NCI-H2227 treated with DMSO at 0.1 percent for 48 hours (cell line): Measurements from ENCODE around the gene KLRC4.
"Not testable (repeated sequence)": the region's sequence is repeated elsewhere in the genome, so short reads cannot be mapped to it uniquely, and the experiment has no call there.

ENCODE experiments used
- DNase-seq: peaks from one replicate; lab custom pipeline; 2025; lab: John Stamatoyannopoulos, UW

KLRC4 gene

GRCh38 chr12:10397296-10397695 is 12.3 kb downstream of the KLRC4 start:
- no peak for DNase-seq

- DNase-seq: not testable (repeated sequence)
Measured at GRCh38 chr12:10396176-10396575, 13.4 kb downstream of the KLRC4 start.

DNA sequence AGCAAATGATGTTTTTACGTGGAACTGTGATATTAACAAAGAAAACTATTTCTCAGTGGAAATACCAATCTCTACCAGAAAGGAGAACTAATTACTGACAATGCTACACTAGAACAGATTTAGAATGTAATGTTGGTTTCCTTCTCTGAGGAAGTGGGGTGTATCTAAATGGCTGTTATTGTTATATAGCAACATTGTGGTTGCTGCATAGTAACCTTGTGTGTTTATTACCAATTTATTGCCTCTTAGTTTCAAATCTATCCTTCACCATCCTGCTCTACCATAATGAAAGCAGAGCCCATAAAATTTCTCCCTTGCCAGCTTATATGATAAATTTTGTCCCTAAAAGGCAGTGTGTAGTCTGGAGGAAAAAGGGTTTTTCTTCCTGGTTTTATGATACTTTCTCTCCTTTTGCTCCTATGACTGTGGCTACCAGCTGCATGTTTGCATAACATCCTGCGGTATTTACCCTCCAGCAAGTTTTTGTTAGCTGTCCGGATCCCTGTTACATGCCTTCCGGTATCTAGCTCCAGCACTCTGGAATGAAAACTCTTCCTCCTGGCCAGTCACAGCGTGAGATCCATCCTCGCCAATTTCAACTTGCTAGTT is 14.1 kb downstream of the KLRC4 start:
- DNase-seq: no peak

DNA sequence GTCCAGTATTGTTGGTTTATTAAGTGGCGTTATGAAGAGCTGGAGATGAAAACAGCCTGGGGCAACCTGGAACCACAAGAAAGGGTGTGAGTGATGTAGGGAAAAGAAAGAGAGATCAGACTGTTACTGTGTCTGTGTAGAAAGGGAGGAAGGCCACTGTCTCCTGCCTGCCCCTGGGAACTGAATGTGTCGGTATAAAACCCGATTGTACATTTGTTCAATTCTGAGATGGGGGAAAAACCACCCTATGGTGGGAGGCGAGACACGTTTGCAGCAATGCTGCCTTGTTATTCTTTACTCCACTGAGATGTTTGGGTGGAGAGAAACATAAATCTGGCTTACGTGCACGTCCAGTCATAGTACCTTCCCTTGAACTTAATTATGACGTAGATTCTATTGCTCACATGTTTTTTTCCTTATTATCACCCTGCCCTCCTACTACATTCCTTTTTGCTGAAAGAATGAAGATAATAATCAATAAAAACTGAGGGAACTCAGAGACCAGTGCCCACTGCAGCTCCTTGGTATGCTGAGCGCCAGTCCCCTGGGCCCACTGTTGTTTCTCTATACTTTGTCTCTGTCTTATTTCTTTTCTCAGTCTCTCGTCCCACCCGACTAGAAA is 14.9 kb downstream of the KLRC4 start:
- DNase-seq: not testable (repeated sequence)

GRCh38 chr12:10393291-10393690 is 16.3 kb downstream of the KLRC4 start:
- DNase-seq: no peak

DNA sequence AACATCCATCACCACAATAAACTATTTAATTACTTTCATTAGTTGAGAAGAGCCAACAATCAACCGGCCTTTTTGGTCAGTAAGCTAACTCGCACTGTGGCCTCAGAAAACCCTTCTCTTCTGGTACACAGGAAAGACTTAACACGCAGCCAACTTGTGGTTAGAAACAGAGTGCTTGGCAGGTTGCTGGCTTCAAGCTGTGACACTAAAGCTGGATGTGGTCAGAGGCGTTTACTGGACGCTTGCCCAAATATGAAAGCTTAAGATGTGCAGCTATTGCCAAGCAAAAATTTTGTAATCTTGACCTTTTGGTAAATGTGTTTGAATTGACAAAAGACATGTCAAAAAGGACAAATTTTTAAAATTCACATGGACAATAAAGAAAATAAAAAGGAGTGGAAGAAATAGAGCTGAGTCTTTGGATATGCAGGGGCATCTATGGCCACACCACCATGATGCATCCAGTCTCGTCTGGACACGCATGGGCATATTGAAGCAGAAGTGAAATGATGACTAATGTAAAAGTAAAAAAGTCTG is 17.1 kb downstream of the KLRC4 start:
- DNase-seq: no peak

- not testable (repeated sequence) for DNase-seq
Measured at GRCh38 chr12:10390991-10391390, 18.6 kb downstream of the KLRC4 start.

- no peak for DNase-seq
Measured at GRCh38 chr12:10389904-10390303, 19.7 kb downstream of the KLRC4 start, which contains the start of gene KLRK1. KLRK1 (minus strand) TSS chr12:10390041; CDS start chr12:10388810, 1,231 bp downstream.

DNA sequence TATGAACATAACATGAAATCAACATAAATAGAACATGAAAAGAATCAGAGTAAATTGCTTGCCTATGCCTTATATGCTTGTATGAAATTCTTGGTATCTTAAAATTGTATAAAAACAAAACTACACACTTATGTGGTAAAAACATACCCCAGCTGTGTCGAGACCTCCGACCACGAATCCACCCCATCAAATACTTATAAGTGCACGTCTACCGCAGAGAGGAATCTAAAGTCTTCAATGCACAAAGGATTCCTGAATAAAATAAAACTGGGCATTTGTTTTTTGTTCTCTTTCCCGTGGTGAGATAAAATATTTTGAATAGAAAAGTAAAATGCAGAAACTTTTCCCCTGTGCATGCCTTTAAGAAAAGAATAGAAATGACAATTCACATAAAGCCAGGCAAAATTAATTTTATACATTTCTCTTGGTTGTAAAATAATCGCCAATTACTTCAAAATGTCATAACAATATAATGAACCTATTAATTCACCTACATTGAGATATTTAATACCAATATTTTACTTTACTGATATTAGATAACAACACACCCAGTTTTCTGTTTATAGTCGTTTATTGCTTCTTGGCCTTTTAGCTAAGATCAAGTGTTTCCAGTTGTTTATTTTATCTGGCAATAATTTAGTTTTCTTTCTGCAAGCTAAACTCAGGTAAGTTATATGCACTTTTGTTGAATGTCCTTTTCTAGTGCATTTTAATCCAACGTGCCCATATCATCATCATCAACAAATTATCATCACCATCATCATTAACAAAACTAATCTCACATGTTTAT is 20.7 kb downstream of the KLRC4 start:
- DNase-seq: no peak

DNA sequence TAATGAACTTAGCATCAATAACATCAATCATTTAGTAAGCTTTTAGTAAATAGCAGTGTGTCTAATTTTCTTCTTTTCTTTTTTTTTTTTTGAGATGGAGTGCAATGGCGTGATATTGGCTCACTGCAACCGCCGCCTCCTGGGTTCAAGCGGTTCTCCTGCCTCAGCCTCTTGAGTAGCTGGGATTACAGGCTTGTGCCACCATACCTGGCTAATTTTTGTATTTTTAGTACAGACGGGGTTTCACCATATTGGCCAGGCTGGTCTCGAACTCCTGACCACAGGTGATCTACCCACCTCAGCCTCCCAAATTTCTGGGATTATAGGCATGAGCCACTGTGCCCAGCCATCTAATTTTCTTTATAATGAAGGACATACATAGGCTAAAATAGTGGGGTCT is 22.1 kb downstream of the KLRC4 start:
- DNase-seq: not testable (repeated sequence)

DNA sequence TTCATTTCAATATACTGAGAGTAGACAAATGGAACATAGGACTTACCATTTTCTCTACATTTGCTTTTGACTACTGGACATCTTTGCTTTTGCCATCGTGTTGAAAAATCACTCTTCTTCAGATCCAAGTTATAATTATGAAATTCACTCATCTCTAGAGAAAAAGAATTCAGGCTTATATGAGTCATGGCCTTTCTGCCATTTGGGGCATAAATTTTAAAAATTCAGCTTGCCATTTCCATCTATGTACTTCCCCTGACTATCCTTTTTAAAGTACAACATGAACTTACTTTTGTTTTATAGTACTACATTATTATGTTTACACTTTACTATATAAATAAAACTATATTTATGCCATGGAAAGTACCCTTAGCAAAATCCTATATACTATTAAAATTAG is 22.7 kb downstream of the KLRC4 start:
- DNase-seq: no peak

DNA sequence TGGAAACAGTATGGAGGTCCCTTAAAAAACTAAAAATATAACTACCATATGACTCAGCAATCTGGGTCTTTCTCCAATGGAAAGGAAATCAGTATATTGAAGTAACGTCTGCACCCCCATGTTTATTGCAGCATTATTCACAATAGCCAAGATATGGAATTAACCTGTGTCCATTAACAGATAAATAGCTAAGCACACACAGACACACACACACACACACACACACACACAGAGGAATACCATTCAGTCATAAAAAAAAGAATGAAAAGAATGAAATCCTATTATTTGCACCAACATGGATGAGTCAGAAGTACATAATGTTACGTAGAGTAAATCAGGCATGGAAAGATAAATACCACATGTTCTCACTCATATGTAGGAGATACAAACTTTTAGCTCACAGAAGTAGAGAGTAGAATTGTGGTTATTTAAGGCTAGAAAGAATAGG is 24.4 kb downstream of the KLRC4 start:
- no peak for DNase-seq

- DNase-seq: no peak
Measured at GRCh38 chr12:10384191-10384590, 25.4 kb downstream of the KLRC4 start.

GRCh38 chr12:10381928-10382628 is 27.5 kb downstream of the KLRC4 start:
- DNase-seq: no peak

- not testable (repeated sequence) for DNase-seq
Measured at GRCh38 chr12:10378737-10379136, 30.8 kb downstream of the KLRC4 start.

- no peak for DNase-seq
Measured at GRCh38 chr12:10374624-10375018, 34.9 kb downstream of the KLRC4 start.

- DNase-seq: no peak
Measured at GRCh38 chr12:10372559-10372958, 37.0 kb downstream of the KLRC4 start.

DNA sequence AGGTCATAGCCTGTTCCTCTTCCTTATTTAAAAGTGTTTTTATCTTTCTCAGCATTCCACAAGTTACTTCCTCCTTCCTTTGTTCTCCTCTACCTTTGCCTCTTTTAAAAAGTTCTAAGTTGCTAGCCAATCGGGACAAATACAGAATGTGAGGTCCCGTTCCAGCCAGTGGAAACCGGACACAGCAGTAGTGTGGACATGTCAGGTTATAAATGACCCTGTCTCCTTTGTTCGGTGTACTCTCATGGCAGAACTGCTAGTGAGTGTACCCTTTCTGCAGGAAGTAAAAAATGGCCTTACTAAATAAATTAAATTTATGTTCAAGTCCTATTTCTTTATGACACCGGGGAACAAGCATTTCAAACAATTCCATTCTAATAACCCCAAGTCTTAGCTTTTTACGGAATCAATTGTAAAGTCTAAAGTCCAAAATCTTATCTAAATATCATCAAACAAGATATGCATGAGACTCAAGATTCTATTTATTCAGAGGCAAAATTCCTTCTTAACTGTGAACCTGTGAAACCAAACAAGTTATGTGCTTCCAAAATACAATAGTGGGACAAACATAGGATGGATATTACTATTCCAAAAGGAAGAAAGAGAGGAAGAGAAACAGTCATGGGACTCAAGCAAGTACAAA is 37.5 kb downstream of the KLRC4 start:
- not testable (repeated sequence) for DNase-seq

DNA sequence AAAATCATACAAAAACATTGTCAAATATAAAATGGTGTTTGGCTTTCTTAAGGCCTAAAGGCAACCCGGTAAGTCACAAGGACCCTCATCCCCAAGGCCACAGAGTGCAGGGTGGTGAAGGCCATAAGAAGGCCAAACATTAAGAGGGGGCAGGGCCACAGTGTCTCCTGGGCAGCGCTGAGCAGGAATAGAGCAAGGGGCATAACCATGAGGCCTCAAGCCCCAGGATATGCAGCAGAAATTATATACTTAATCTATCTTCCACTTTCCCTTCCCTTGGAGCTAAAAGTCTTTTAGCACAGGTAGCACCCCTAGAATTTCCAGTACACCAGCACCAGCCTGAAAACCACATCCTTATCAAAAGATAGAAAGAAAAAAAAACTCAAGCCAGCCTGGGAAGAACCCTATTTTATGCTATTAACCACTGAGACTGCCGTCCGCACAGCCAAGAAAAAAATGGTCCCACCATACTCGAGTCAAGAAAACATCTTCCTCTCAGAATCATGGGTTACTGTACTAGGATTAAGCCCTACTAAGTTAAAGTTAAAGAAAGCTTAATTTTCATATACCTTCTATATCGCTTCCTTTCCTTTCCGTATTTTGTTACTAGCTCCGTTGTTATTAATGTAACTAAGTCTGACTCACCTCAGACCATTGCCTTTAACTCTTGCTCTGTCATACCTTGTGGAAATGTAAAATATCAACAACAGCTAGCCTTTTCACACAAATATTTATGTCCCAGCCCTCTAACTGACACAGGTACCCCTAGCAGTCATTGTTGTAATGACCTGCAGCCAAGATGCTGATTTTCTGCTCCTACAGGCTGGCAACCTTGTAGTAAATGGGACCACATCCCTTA is 39.8 kb downstream of the KLRC4 start:
- DNase-seq: no peak
